GM21717 (cell line): ENCODE measurements around the gene ENPP1.
"Not testable (repeated sequence)": the region's sequence is repeated elsewhere in the genome, so short reads cannot be mapped to it uniquely, and the experiment has no call there.

Source experiments
- ATAC-seq: cut with Tn5 transposase; IDR thresholded peaks from one replicate; pipeline ENCODE4 v1.9.1; 2021; ENCODE audit warnings: mild to moderate bottlenecking, moderate library complexity; ENCODE audit not compliant: unreplicated experiment

The ENPP1 gene

DNA sequence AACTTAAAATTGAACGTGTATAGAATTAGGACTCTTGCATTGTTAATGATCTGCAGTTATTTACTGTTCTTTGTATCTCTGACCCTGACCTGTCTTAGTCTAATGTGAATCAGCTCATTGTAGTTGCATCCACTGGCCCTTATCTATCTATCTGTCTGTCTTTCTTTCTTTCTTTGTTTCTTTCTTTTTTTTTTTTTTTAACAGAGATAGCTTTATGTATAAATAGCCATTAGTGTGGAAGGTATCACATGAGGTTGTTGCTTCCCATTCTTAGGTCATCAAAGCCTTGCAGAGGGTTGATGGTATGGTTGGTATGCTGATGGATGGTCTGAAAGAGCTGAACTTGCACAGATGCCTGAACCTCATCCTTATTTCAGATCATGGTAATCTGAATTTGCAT is 59.9 kb downstream of the ENPP1 start:
- no peak for ATAC-seq

DNA sequence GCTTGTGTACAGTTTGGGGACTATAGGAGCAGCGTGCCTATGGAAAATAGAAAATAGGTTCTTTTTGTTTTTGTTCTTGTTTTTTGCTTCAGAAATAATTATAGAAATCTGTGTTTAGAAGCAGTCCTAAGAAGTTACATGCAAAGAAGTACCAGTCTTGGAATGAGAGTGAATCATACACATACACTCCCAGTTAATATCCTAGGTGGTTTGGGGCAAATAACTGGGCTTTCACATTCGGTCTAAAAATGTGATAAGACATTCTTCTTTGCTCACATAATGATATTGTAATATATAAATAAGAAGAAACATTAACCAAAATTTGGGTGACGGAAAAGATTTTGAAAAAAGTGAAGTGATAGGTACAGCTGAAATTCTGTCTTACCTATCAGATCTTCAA is 61.0 kb downstream of the ENPP1 start:
- ATAC-seq: no peak

DNA sequence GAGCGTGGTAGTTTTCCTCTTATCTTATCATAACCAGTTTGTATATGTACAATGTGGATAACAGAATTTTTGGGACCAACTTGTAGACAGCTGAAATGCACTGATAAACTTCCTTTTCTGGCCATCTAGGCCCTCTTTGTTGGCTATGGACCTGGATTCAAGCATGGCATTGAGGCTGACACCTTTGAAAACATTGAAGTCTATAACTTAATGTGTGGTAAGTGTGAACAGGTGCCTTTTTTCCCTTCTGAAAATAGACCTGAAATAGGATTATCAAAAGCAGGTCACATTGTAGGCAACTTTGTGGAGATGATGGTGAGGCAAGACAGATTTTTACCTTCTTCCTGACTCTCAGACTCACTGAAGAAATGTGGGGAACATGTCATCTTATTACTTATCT is 67.8 kb downstream of the ENPP1 start:
- no peak for ATAC-seq

DNA sequence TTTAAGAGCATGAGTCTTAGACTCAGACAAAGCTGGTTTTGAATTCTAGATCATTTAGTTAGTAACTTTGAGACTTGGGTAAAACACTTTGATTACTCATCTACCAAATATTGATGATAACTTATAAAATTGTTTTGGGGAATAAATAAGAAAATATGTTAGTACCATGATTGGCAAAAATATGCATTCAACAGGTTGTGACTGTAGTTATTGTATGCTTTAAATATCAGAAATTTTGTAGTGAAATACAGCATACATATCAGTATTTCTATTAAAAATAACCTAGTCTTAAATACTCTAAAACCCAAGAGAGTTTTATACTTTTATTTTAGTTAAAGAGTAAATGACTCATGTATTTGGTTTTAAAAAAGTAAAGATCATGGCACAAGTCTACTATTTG is 68.7 kb downstream of the ENPP1 start:
- ATAC-seq: no peak

DNA sequence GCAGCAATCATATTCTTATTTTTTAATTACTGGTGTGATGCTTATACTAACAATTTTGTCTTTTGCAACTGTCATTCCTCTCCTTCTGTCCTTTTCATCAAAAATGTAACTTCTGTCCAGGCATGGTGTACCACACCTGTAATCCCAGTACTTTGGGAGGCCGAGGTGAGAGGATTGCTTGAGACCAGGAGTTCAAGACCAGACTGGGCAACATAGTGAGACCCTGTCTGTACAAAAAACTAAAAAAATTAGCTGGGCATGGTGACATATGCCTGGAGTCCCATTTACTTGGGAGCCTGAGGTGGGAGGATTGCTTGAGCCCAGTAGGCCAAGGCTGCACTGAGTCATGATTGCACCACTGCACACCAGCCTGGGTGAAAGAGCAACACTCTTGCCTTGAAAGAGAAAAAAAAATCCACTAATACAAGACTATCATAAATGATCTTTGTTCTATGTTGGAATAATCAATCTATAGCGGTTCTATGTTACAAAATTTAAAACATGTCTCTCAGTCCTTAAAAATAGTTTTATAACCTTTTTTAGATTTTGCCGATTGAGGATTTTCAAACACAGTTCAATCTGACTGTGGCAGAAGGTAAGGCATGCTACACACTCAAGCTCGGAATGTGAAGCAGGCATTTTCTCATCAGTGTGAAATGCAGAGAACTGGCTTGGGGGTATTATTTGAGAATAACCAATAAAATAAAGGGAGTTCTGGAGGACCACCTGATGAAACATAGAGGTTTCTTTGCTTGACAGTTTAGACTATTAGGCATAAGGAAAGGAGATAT is 70.4 kb downstream of the ENPP1 start:
- ATAC-seq: no peak

DNA sequence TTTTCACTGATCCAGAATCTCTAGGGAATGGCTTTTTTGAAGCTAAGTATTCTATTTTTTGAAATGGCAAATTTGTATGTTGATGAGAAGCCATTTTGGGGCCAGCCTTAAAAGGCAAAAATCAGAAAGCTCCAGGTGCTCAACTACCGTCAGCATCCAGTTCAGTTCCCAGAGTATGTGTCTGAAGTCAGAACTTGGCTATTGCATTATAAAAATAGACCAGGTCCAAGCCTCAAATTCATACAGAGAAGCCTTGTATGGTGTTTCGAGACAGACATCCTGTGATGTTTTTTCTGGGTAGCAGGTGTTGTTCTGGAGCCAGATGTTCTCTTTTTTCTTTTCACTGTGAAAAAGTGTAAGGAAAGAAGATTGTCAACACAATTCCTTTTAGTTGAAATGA is 75.2 kb downstream of the ENPP1 start:
- ATAC-seq: no peak

DNA sequence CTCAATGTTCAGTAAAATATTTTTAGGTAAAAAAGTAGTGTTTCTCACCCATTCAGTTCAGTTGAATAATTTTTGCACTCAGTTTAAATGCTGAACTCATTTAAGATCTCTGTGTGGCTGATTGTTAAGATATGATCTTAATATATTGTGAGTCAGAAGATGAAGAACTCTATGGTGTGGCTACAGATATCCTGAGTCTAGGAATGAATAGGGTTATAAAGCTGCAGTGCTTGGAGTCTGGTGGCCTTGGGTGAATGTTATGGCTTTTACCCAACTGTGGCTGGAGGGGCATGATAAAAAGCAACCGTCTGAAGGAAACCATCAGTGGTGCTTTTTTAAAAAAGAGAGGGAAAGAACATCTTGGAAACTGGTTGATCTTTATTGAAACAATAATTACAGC is 77.4 kb downstream of the ENPP1 start:
- no peak for ATAC-seq

DNA sequence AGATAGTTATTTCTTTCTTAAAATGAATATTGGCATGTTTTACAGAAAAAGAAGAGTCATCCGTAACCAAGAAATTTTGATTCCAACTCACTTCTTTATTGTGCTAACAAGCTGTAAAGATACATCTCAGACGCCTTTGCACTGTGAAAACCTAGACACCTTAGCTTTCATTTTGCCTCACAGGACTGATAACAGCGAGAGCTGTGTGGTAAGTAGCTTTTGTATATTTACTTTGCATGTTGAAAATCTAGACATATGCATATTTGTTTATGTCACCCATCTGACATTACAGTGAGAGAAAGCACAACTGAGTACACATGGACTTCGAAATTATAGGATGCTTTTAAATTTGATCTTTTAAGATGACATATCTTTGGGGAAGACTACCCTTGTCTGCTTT is 78.7 kb downstream of the ENPP1 start:
- no peak for ATAC-seq

DNA sequence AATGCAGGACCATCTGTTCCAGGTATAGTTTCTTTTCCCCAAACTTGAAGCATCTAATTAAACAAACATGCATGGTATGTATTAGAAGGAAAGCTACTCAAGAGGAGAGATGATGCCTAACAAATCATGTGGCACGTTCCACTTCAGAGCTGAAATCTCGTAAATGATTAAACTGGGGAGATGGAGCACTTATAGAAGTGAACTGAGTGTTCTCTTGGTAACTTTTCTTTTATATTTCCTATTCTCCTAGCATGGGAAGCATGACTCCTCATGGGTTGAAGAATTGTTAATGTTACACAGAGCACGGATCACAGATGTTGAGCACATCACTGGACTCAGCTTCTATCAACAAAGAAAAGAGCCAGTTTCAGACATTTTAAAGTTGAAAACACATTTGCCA is 82.3 kb downstream of the ENPP1 start:
- ATAC-seq: no peak

DNA sequence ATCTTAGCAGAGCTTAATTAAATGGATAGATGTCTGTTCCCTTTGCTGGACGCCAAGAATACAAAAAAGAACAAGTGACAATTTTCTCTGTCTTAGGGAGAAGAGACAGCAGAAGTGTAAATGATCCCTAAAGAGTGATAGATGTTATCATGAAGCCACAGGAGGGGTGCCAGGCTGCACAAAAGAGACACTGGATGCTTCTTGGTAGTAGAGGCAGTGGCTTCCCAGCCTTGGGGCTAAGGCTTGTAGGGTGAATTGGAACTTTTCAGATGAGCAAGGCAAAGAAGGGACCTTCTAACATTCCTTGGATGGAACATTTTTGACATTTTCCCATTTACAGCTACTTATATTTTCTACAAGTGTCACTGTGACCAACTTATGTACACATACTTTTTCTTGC is 85.4 kb downstream of the ENPP1 start:
- ATAC-seq: no peak

DNA sequence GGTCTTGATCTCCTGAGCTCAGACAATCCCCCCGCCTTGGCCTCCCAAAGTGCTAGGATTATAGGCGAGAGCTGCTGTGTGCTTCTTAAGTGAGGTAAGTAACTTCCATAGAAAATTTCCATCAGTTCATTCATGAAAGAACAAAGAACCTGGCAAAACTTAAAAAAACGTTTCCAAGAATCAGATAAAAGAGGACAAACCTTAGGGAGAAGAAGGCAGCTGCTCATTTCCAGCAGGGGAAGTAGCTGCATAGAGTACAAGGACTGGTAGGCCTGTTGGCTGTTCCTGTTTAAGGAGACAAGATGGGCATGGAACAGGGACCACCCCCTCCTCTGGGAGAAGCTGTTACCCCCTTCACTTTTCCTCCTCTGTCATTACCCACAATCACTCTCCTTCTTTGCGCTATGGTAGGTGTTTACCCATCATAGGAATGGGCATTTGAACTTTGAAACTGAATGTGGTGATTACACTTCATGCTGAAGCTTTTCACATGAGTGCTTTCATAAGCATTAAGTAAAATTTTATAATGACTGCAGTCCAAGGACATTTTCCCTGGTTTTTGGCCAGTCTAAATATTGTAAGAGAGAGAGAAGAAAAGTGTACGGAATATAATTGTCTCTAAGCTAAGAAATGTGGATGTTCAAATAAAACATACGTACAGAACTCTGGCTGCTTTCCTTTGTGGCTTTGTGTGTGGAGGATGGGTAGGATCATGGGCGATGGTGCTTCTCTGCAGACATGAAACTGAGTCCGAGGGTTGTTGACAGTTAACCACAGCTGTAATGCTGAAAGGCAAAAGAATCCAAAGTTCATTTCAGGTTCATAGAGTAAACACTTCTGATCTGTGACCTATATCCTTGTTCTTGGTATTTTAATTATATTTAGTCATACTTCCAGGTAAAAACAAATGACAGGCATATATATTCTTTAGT is 86.9 kb downstream of the ENPP1 start:
- ATAC-seq: no peak

DNA sequence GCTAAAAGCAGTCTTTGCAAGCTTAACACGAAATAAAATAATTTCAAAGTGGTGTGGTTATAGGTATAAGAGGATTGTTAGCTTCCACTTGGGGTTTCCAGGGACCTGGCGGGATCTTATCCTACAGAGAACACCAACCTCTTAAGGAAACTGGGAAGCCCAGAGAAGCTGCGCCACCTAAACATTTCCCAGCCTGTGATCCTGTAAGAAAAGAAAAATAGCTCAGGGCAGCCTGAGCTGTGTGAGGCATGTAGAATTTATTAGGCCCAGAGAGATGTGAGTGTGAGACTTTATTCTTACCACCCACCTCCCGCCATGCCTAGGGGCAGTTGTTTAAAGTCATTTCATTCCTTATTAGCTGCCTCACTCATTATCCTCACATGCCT is 89.2 kb downstream of the ENPP1 start:
- ATAC-seq: no peak

DNA sequence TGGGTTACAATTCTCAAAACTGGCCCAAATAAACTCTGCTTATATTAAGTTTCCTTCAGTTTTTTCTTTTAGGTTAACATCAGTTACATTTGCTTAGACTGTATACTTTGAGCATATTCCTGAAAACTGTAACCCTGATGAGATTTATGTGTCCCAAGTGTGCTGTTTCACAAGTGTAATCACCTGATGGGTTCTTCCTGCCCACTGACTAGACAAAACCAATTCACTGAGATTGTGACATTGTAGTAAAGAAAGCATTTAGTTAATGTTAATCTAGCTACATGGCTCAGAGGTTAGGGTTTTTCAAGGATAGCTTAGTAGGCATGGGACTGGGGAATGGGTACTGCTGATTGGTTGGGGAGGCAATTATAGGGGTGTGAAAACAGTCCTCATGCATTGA is 89.8 kb downstream of the ENPP1 start:
- ATAC-seq: no peak

DNA sequence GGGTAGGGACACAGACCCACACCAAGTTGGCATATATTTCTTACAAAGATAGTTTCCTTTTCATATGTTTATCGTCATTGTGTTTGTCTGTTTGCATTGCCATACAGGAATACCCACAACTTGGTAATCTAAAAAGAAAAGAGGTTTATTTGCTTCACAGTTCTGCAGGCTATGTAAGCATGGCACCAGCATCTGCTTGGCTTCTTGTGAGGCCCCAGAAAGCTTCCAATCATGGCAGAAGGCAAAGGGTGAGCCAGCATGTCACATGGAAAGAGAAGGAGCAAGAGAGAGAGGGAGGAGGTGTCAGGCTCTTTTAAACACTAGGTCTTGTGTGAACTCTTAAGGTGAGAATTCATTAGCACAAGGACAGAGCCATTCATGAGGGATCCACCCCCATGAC is 90.9 kb downstream of the ENPP1 start:
- ATAC-seq: no peak

DNA sequence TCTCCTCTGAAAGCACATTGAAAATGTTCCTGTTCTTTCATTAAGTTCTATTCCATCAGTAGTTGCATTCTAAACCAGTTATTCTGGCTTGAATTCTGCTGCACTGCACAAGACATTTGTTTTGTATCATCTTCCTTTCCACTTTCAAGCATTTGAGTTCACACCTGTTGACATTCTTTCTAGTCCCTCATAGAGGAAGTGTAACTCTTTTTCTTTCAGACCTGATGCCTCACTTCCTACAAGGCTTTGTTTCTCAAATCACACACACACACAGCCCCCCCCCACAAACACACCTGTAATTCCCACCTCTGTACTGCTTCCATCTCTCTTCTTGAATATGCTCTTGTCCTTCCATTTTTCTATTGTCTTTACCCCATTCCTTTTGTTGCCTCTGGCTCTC is 92.4 kb downstream of the ENPP1 start:
- ATAC-seq: no peak

DNA sequence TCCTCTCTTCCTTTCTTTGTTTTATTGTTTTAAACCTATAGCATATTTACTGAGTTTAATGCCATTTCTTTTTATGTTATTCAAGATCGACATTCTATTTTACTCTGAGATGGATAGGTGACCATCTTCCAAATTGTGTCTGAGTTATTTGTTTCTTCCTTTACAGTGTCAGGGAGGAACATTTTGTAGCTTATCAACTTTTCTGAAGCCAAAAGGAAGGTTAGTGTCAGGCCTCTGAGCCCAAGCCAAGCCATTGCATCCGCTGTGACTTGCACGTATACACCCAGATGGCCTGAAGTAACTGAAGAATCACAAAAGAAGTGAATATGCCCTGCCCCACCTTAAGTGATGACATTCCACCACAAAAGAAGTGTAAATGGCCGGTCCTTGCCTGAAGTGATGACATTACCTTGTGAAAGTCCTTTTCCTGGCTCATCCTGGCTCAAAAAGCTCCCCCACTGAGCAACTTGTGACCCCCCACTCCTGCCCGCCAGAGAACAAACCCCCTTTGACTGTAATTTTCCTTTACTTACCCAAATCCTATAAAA is 93.6 kb downstream of the ENPP1 start:
- not testable (repeated sequence) for ATAC-seq

DNA sequence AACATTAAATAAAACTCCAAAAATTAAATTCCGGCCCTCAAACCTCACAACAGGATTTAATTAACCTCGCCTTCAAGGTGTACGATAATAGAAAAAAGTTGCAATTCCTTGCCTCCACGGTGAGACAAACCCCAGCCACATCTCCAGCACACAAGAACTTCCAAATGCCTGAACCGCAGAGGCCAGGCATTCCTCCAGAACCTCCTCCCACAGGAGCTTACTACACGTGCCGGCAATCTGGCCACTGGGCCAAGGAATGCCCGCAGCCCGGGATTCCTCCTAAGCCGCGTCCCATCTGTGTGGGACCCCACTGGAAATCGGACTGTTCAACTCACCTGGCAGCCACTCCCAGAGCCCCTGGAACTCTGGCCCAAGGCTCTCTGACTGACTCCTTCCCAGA is 95.9 kb downstream of the ENPP1 start:
- not testable (repeated sequence) for ATAC-seq

DNA sequence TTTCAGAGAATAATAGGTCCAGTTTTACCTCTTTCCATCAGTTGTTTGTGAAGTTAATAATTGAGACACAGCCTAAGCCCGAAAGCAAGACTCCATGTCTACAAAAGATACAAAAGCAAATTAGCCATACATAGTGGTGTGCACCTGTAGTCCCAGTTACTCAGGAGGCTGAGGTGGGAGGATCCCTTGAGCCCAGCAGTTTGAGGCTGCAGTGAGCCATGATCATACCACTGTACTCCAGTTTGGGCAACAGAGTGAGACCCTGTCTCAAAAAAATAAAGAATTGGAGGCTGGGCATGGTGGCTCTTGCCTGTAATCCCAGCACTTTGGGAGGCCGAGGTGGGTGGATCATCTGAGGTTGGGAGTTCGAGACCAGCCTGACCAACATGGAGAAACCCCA is 101.0 kb downstream of the ENPP1 start:
- not testable (repeated sequence) for ATAC-seq

DNA sequence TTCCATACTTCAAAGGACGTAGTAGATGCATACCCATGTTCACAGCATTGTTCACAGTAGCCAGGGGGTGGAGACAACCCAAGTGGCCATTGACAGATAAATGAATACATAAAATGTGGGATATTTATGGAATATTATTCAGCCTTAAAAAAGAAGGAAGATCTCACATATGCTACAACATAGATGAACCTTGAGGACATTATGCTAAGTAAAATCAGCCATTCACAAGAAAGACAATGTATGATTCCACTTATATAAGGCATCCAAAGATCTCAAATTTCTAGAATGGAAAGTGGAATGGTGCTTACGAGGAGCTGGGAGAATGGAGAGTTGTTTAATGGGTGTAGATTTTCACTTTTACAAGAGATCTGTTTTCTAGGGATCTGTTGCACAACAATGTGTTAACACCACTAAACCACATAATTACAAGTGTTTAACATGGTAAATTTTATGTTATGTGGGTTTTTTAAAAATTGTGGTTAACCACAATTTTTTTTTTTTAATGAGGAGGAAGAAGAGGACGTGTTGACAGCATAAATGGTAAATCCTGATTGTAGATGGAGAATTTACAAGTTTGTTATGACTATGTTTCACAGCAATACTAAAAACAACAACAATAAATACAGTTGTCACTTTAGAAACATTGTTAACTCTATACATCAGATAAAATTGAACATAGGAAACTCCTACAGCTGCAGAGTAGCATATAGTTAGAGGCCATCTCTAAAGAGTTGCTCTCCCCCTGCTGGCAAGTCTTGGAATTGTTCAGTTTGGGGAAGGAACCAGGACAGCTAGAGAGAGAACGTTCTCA is 101.8 kb downstream of the ENPP1 start:
- ATAC-seq: peak; percentile 98

DNA sequence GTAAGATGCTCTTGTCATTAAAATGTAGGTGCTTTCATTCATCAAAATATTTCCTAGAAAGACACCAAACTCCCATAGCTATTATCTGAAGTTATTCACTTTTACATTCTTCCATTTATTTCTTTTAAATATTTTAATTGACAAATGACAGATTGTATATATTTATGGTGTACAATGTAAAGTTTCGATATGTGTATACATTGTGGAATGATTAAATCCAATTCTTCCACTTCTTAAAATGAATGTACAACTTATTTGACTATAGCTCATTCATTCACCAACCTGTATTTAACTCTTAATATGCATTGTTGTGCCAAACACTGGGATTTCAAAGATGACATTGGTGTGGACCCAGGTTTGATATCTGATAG is 102.4 kb downstream of the ENPP1 start:
- peak; percentile 16 for ATAC-seq

DNA sequence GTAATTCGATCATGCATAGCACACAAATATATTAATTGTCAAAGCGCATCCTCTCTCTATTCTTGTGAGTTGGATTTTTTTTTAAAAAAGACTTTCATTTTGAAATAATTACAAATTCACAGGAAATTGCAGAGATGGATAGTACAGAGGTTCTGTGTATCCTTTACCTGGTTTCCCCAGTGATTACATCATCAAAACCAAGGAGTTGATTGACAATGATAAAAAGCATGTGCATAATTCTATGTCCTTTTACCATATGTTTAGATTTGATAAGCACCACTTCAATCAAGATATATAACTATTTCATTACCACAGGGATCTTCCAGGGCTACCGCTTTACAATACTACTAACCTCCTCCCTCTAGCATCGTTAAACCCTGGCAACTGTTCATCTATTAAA is 103.1 kb downstream of the ENPP1 start:
- ATAC-seq: no peak
